HepG2 (cell line): ENCODE results near the gene SYCE3. TPM values are rescaled to one million over a fixed set of nuclear protein-coding genes. Genes with fewer than 3 reads are reported as not detected.

ENCODE experiments used
- ELF4 ChIP-seq: sonication (generic); formaldehyde crosslinking; IDR thresholded peaks from 2 replicates; pipeline ENCODE4 v1.5.0; 2020; ENCODE audit warnings: missing genetic modification reagents, mild to moderate bottlenecking, moderate library complexity, borderline replicate concordance
- ERF ChIP-seq: IDR thresholded peaks from 2 replicates; pipeline ENCODE4 v1.6.1; 2018; ENCODE audit warnings: missing biosample characterization, missing genetic modification reagents
- FOXP4 ChIP-seq: sonication (generic); formaldehyde crosslinking; IDR thresholded peaks from 2 replicates; pipeline ENCODE4 v1.4.0; 2020; ENCODE audit warnings: missing genetic modification reagents
- HOXA3 ChIP-seq: sonication (generic); formaldehyde crosslinking; IDR thresholded peaks from 2 replicates; pipeline ENCODE4 v1.5.0; 2020; ENCODE audit warnings: missing genetic modification reagents
- MXD4 ChIP-seq: IDR thresholded peaks from 2 replicates; pipeline ENCODE4 v1.6.1; 2016; ENCODE audit warnings: mild to moderate bottlenecking, missing biosample characterization, missing genetic modification reagents
- PCBP1 ChIP-seq: fragments of 200-400 bp; formaldehyde crosslinking; IDR thresholded peaks from 2 replicates; pipeline ENCODE4 v1.6.1; 2017; ENCODE audit warnings: mild to moderate bottlenecking, low read depth, low read length, borderline replicate concordance
- SP4 ChIP-seq: sonication (generic); formaldehyde crosslinking; IDR thresholded peaks from 2 replicates; pipeline ENCODE4 v1.8.1; 2023; ENCODE audit warnings: mild to moderate bottlenecking, missing genetic modification reagents
- STAG1 ChIP-seq: sonication (generic); formaldehyde crosslinking; IDR thresholded peaks from 2 replicates; pipeline ENCODE4 v1.4.0; 2020; ENCODE audit warnings: missing genetic modification reagents
- TEAD2 ChIP-seq: sonication (generic); formaldehyde crosslinking; IDR thresholded peaks from 2 replicates; pipeline ENCODE4 v1.9.0; 2021; ENCODE audit warnings: missing genetic modification reagents
- U2AF2 ChIP-seq: fragments of 200-400 bp; formaldehyde crosslinking; IDR thresholded peaks from 2 replicates; pipeline ENCODE4 v1.6.1; 2017; ENCODE audit warnings: low read depth, mild to moderate bottlenecking, low read length
- YEATS2 ChIP-seq: sonication (generic); formaldehyde crosslinking; IDR thresholded peaks from 2 replicates; pipeline ENCODE4 v1.4.0; 2020; ENCODE audit warnings: missing genetic modification reagents, borderline replicate concordance
- ZFP62 ChIP-seq: sonication (generic); formaldehyde crosslinking; IDR thresholded peaks from 2 replicates; pipeline ENCODE4 v1.4.0; 2020; ENCODE audit warnings: missing genetic modification reagents
- ZFY ChIP-seq: sonication (generic); formaldehyde crosslinking; IDR thresholded peaks from 2 replicates; pipeline ENCODE4 v1.4.0; 2020; ENCODE audit warnings: missing genetic modification reagents
- ZNF121 ChIP-seq: sonication (generic); formaldehyde crosslinking; IDR thresholded peaks from 2 replicates; pipeline ENCODE4 v1.5.0; 2020; ENCODE audit warnings: mild to moderate bottlenecking, missing genetic modification reagents
- ZNF335 ChIP-seq: sonication (generic); formaldehyde crosslinking; IDR thresholded peaks from 2 replicates; pipeline ENCODE4 v1.4.0; 2020; ENCODE audit warnings: missing genetic modification reagents
- ZNF34 ChIP-seq: sonication (generic); formaldehyde crosslinking; IDR thresholded peaks from 2 replicates; pipeline ENCODE4 v1.4.0; 2020; ENCODE audit warnings: mild to moderate bottlenecking, missing genetic modification reagents, borderline replicate concordance
- ZNF558 ChIP-seq: sonication (generic); formaldehyde crosslinking; IDR thresholded peaks from 2 replicates; pipeline ENCODE4 v1.9.0; 2022; ENCODE audit warnings: mild to moderate bottlenecking, missing genetic modification reagents, borderline replicate concordance
- ZNF598 ChIP-seq: sonication (generic); formaldehyde crosslinking; IDR thresholded peaks from 2 replicates; pipeline ENCODE4 v1.5.1; 2020; ENCODE audit warnings: mild to moderate bottlenecking, missing genetic modification reagents, borderline replicate concordance
- ZNF703 ChIP-seq: sonication (generic); formaldehyde crosslinking; IDR thresholded peaks from 2 replicates; pipeline ENCODE4 v1.5.1; 2020; ENCODE audit warnings: missing genetic modification reagents, mild to moderate bottlenecking, moderate library complexity, borderline replicate concordance
- ZNF792 ChIP-seq: IDR thresholded peaks from 2 replicates; pipeline ENCODE4 v1.6.1; 2016
- ZSCAN25 ChIP-seq: sonication (generic); formaldehyde crosslinking; IDR thresholded peaks from 2 replicates; pipeline ENCODE4 v1.8.0; 2022; ENCODE audit warnings: mild to moderate bottlenecking, missing genetic modification reagents
- polyA plus RNA-seq, 8 experiments: library from polyadenylated mRNA; depleted of rRNA in 3 of 8; stranded (reverse) in 7 of 8; unstranded in 1 of 8; fragments of >200 nt; fragmentation: Illumina TruSeq in 4 of 8; extraction: Trizol in 4 of 8; gene quantifications; 2 replicates each; pipeline versions ENCODE4 v1.2.1 to v1.2.3, GENCODE V29; 2011 to 2016; ENCODE audit warnings: low read depth in 4 of 8, missing spikeins in 1 of 8, mixed read lengths in 1 of 8; ENCODE audit not compliant: insufficient read depth in 1 of 8
- total RNA-seq, 5 experiments: library from RNA; depleted of rRNA; stranded (reverse); fragments of >200 nt; fragmentation: Illumina TruSeq; extraction: Trizol; gene quantifications; 2 replicates each; pipeline ENCODE4 v1.2.3, GENCODE V29; 2016; ENCODE audit warnings: low read depth in 1 of 5
- TF ChIP-seq, protein P1 (sequence below): sonication (generic); formaldehyde crosslinking; IDR thresholded peaks from 2 replicates; pipeline ENCODE4 v1.5.1; 2020; ENCODE audit warnings: mild to moderate bottlenecking, moderate library complexity, missing genetic modification reagents
- TF ChIP-seq, protein P2 (sequence below): sonication (generic); formaldehyde crosslinking; IDR thresholded peaks from 2 replicates; pipeline ENCODE4 v1.5.0; 2020; ENCODE audit warnings: mild to moderate bottlenecking, missing genetic modification reagents

Gene SYCE3
- total and polyA plus RNA-seq, 2 of the 13 experiments (the other 11 are each of a cell fraction or from before 2014, with no cell fraction given): not detected

DNA sequence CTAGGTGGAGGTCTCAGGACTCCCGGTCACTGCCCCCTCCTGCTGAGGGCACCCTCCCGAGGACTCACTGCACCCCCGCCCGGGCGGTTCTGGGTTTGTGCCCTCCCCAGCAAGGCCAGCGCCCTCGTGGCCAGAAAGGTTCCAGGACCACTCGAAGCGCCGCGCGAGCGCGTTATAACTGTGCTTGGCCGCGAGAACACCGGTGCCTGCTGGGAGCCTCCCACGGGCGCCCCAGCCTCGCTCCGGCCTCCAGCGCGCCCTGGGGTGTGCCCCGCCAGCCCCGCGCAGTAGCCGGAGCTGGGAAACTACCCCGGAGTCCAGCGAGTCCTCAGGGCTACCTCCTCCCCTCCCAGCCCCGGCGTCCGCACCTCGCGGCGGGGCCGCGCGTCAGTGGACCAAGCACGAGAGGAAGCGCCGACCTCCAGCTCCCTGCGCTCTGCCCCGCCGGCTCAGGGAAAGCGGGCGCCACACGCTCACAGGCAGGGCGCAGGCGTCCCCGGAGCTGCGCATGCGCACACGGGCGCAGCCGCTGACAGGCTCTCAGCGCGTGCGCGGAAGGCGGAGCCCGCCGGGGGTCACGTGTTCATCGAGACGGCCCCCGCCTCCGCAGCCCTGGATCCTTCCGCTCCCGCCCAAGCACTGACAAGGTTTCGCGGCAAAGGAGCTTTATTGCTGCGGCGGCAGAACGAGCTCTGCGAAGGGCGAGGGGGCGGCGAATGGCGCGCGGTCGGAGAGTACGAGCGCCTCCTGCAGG, 37.4 kb downstream of the SYCE3 start, which contains the start of gene SCO2 (continued):
- TF ChIP-seq ZNF335 (0 out of 2 replicates have a peak, but pooled peaks have one; percentile 43), YEATS2 (CRISPR knock-in tag) (peak; percentile 50), ERF (peak; percentile 83), ZNF558 (peak; percentile 85; the same call in 1 of the 2 replicates), U2AF2 (no peak), ZNF703 (CRISPR knock-in tag) (0 out of 2 replicates have a peak, but pooled peaks have one; percentile 64), FOXP4 (CRISPR knock-in tag) (0 out of 2 replicates have a peak, but pooled peaks have one; percentile 11), STAG1 (peak; percentile 39; the same call in 1 of the 2 replicates), HOXA3 (CRISPR knock-in tag) (peak; percentile 72; the same call in 1 of the 2 replicates), ZSCAN25 (no peak), ZFY (CRISPR knock-in tag) (peak; percentile 60), ELF4 (CRISPR knock-in tag) (peak; percentile 81; the same call in 1 of the 2 replicates), ZNF598 (peak; percentile 91), ZFP62 (CRISPR knock-in tag) (no peak), ZNF121 (CRISPR knock-in tag) (no peak; the same call in 1 of the 2 replicates), PCBP1 (peak; percentile 37; the same call in 1 of the 2 replicates), ZNF34 (no peak), TEAD2 (CRISPR knock-in tag) (no peak), SP4 (peak; percentile 57; the same call in 1 of the 2 replicates), MXD4 (CRISPR knock-in tag) (peak; percentile 62), ZNF792 (CRISPR knock-in tag) (peak; percentile 71)
- TF ChIP-seq, protein P1, sequence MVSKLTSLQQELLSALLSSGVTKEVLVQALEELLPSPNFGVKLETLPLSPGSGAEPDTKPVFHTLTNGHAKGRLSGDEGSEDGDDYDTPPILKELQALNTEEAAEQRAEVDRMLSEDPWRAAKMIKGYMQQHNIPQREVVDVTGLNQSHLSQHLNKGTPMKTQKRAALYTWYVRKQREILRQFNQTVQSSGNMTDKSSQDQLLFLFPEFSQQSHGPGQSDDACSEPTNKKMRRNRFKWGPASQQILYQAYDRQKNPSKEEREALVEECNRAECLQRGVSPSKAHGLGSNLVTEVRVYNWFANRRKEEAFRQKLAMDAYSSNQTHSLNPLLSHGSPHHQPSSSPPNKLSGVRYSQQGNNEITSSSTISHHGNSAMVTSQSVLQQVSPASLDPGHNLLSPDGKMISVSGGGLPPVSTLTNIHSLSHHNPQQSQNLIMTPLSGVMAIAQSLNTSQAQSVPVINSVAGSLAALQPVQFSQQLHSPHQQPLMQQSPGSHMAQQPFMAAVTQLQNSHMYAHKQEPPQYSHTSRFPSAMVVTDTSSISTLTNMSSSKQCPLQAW: peak; percentile 87
- TF ChIP-seq, protein P2, sequence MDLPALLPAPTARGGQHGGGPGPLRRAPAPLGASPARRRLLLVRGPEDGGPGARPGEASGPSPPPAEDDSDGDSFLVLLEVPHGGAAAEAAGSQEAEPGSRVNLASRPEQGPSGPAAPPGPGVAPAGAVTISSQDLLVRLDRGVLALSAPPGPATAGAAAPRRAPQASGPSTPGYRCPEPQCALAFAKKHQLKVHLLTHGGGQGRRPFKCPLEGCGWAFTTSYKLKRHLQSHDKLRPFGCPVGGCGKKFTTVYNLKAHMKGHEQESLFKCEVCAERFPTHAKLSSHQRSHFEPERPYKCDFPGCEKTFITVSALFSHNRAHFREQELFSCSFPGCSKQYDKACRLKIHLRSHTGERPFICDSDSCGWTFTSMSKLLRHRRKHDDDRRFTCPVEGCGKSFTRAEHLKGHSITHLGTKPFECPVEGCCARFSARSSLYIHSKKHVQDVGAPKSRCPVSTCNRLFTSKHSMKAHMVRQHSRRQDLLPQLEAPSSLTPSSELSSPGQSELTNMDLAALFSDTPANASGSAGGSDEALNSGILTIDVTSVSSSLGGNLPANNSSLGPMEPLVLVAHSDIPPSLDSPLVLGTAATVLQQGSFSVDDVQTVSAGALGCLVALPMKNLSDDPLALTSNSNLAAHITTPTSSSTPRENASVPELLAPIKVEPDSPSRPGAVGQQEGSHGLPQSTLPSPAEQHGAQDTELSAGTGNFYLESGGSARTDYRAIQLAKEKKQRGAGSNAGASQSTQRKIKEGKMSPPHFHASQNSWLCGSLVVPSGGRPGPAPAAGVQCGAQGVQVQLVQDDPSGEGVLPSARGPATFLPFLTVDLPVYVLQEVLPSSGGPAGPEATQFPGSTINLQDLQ (CRISPR knock-in tag): 0 out of 2 replicates have a peak, but pooled peaks have one; percentile 48
